Measurements from ENCODE around the gene FMNL1.
"Not testable (repeated sequence)": the region's sequence is repeated elsewhere in the genome, so short reads cannot be mapped to it uniquely, and the experiment has no call there.

FMNL1 gene

GRCh38 chr17:45201457-45201856, 20.2 kb upstream of the FMNL1 start:
- ATAC-seq (ENCODE audit: low read depth) (no peak), DNase-seq (ENCODE audit: low spot score in 2 of 2) (no peak)
- no peak overlapping the region for H3K27ac Mint-ChIP-seq
- no peak overlapping the region for H3K4me3 Mint-ChIP-seq
- peaks cover 3% of the 10 kb centered on the region for H3K4me1 Mint-ChIP-seq
- H3K36me3 Mint-ChIP-seq = no peaks in the 10 kb centered on the region
- H3K27me3 Mint-ChIP-seq = no peaks in the 10 kb centered on the region
- no peaks in the 10 kb centered on the region for H3K9me3 Mint-ChIP-seq

GRCh38 chr17:45201880-45202279, 19.8 kb upstream of the FMNL1 start:
- not testable (repeated sequence) for ATAC-seq (ENCODE audit: low read depth); DNase-seq (ENCODE audit: low spot score in 2 of 2); H3K9me3 Mint-ChIP-seq; H3K27ac Mint-ChIP-seq; H3K27me3 Mint-ChIP-seq; H3K4me1 Mint-ChIP-seq; H3K36me3 Mint-ChIP-seq; H3K4me3 Mint-ChIP-seq

GRCh38 chr17:45218895-45219661, 2.6 kb upstream of the FMNL1 start:
- H3K36me3 Mint-ChIP-seq = peaks cover 8% of the 10 kb centered on the region
- no peak overlapping the region for H3K27ac Mint-ChIP-seq
- peaks cover 34% of the 10 kb centered on the region for H3K4me1 Mint-ChIP-seq
- H3K4me3 Mint-ChIP-seq = peak overlapping the region; percentile 41
- no peaks in the 10 kb centered on the region for H3K9me3 Mint-ChIP-seq
- DNase-seq (ENCODE audit: low spot score in 2 of 2) = peak; percentile 87 to 93
- peak; percentile 25 for ATAC-seq (ENCODE audit: low read depth)
- H3K27me3 Mint-ChIP-seq = no peaks in the 10 kb centered on the region

GRCh38 chr17:45220079-45220478, 1.6 kb upstream of the FMNL1 start:
- ATAC-seq (ENCODE audit: low read depth) (no peak), DNase-seq (ENCODE audit: low spot score in 2 of 2) (no peak)
- Mint-ChIP-seq H3K4me3 (peak overlapping the region; percentile 76), H3K36me3 (peaks cover 8% of the 10 kb centered on the region), H3K4me1 (peaks cover 43% of the 10 kb centered on the region), H3K27ac (peak overlapping the region; percentile 81), H3K9me3 (no peaks in the 10 kb centered on the region), H3K27me3 (no peaks in the 10 kb centered on the region)

- peak overlapping the region; percentile 92 for H3K4me3 Mint-ChIP-seq
- no peaks in the 10 kb centered on the region for H3K27me3 Mint-ChIP-seq
- ATAC-seq (ENCODE audit: low read depth) (no peak), DNase-seq (ENCODE audit: low spot score in 2 of 2) (no peak)
- H3K4me1 Mint-ChIP-seq = peaks cover 59% of the 10 kb centered on the region
- H3K9me3 Mint-ChIP-seq = no peaks in the 10 kb centered on the region
- H3K36me3 Mint-ChIP-seq = peaks cover 5% of the 10 kb centered on the region
- H3K27ac Mint-ChIP-seq = peak overlapping the region; percentile 98
Measured at GRCh38 chr17:45222014-45222288, 266 bp downstream of the FMNL1 start.

GRCh38 chr17:45222289-45222995, 757 bp downstream of the FMNL1 start:
- no peaks in the 10 kb centered on the region for H3K27me3 Mint-ChIP-seq
- H3K36me3 Mint-ChIP-seq = peaks cover 4% of the 10 kb centered on the region
- DNase-seq (ENCODE audit: low spot score in 2 of 2) = no peak

GRCh38 chr17:45222996-45223538, 1.4 kb downstream of the FMNL1 start:
- peaks cover 69% of the 10 kb centered on the region for H3K4me1 Mint-ChIP-seq
- H3K4me3 Mint-ChIP-seq = peak overlapping the region; percentile 92
- peaks cover 4% of the 10 kb centered on the region for H3K36me3 Mint-ChIP-seq
- H3K27ac Mint-ChIP-seq = peak overlapping the region; percentile 98
- H3K9me3 Mint-ChIP-seq = no peaks in the 10 kb centered on the region
- H3K27me3 Mint-ChIP-seq = no peaks in the 10 kb centered on the region
- DNase-seq (ENCODE audit: low spot score in 2 of 2) = no peak
- ATAC-seq (ENCODE audit: low read depth) = no peak

More at GRCh38 chr17:45222289-45222995, 757 bp downstream of the FMNL1 start:
- H3K27ac Mint-ChIP-seq = peak overlapping the region; percentile 98
- no peak for ATAC-seq (ENCODE audit: low read depth)
- H3K4me1 Mint-ChIP-seq = peaks cover 64% of the 10 kb centered on the region
- H3K4me3 Mint-ChIP-seq = peak overlapping the region; percentile 92
- no peaks in the 10 kb centered on the region for H3K9me3 Mint-ChIP-seq

- DNase-seq (ENCODE audit: low spot score in 2 of 2) = no peak
- H3K9me3 Mint-ChIP-seq = no peaks in the 10 kb centered on the region
- peaks cover 73% of the 10 kb centered on the region for H3K4me1 Mint-ChIP-seq
- peak overlapping the region; percentile 98 for H3K27ac Mint-ChIP-seq
- peaks cover 2% of the 10 kb centered on the region for H3K36me3 Mint-ChIP-seq
- peak; percentile 6 for ATAC-seq (ENCODE audit: low read depth)
- H3K4me3 Mint-ChIP-seq = peak overlapping the region; percentile 92
- H3K27me3 Mint-ChIP-seq = no peaks in the 10 kb centered on the region
Measured at GRCh38 chr17:45223539-45224528, 2.1 kb downstream of the FMNL1 start.

GRCh38 chr17:45224671-45225050, 3.0 kb downstream of the FMNL1 start:
- peak overlapping the region; percentile 92 for H3K4me3 Mint-ChIP-seq
- no peaks in the 10 kb centered on the region for H3K27me3 Mint-ChIP-seq
- ATAC-seq (ENCODE audit: low read depth) = no peak
- H3K9me3 Mint-ChIP-seq = no peaks in the 10 kb centered on the region
- H3K36me3 Mint-ChIP-seq = peaks cover 2% of the 10 kb centered on the region
- peaks cover 71% of the 10 kb centered on the region for H3K4me1 Mint-ChIP-seq
- DNase-seq (ENCODE audit: low spot score in 2 of 2) = no peak
- peak overlapping the region; percentile 98 for H3K27ac Mint-ChIP-seq

GRCh38 chr17:45225051-45225700, 3.5 kb downstream of the FMNL1 start:
- no peaks in the 10 kb centered on the region for H3K9me3 Mint-ChIP-seq
- peak overlapping the region; percentile 92 for H3K4me3 Mint-ChIP-seq
- H3K4me1 Mint-ChIP-seq = peaks cover 70% of the 10 kb centered on the region
- ATAC-seq (ENCODE audit: low read depth) (no peak), DNase-seq (ENCODE audit: low spot score in 2 of 2) (no peak)
- peak overlapping the region; percentile 98 for H3K27ac Mint-ChIP-seq
- H3K27me3 Mint-ChIP-seq = no peaks in the 10 kb centered on the region
- H3K36me3 Mint-ChIP-seq = peaks cover 2% of the 10 kb centered on the region

GRCh38 chr17:45225964-45226530, 4.4 kb downstream of the FMNL1 start:
- H3K9me3 Mint-ChIP-seq = no peaks in the 10 kb centered on the region
- peak overlapping the region; percentile 98 for H3K27ac Mint-ChIP-seq
- peaks cover 66% of the 10 kb centered on the region for H3K4me1 Mint-ChIP-seq
- ATAC-seq (ENCODE audit: low read depth) (peak; percentile 62), DNase-seq (ENCODE audit: low spot score in 2 of 2) (peak; percentile 78 to 86)
- H3K4me3 Mint-ChIP-seq = peak overlapping the region; percentile 92
- peaks cover 2% of the 10 kb centered on the region for H3K36me3 Mint-ChIP-seq
- no peaks in the 10 kb centered on the region for H3K27me3 Mint-ChIP-seq

GRCh38 chr17:45226576-45226975, 4.9 kb downstream of the FMNL1 start:
- peak overlapping the region; percentile 92 for H3K4me3 Mint-ChIP-seq
- H3K36me3 Mint-ChIP-seq = peaks cover 2% of the 10 kb centered on the region
- H3K27me3 Mint-ChIP-seq = no peaks in the 10 kb centered on the region
- H3K4me1 Mint-ChIP-seq = peaks cover 68% of the 10 kb centered on the region
- peak overlapping the region; percentile 98 for H3K27ac Mint-ChIP-seq
- no peak for DNase-seq (ENCODE audit: low spot score in 2 of 2)
- no peaks in the 10 kb centered on the region for H3K9me3 Mint-ChIP-seq
- ATAC-seq (ENCODE audit: low read depth) = no peak

All from memory B cell (primary cell).